MM.1S (cell line): ENCODE measurements around the gene FOXK1.

Source experiments
- DNase-seq: peaks from one replicate; pipeline ENCODE4 v3.0.0-alpha.2; 2015
- H2AFZ ChIP-seq: fragments of 300-600 bp; sonication (generic); 2 replicates; pipeline ENCODE4 v1.6.0; 2016; ENCODE audit warnings: antibody characterized with exemption, low read length
- H3F3A ChIP-seq: fragments of 300-600 bp; sonication (generic); 2 replicates; pipeline ENCODE4 v1.6.1; 2016; ENCODE audit warnings: mild to moderate bottlenecking, antibody characterized with exemption, low read length, moderate library complexity, mixed read lengths; ENCODE audit not compliant: insufficient read depth
- H3K27ac ChIP-seq: fragments of 300-600 bp; sonication (generic); 2 replicates; pipeline ENCODE4 v1.5.1; 2016; ENCODE audit warnings: mild to moderate bottlenecking, low read length
- H3K27me3 ChIP-seq: fragments of 300-600 bp; sonication (generic); replicated peaks from 2 replicates; pipeline ENCODE4 v1.6.0; 2016; ENCODE audit warnings: low read length; ENCODE audit not compliant: insufficient read depth
- H3K36me3 ChIP-seq: fragments of 300-600 bp; sonication (generic); replicated peaks from 2 replicates; pipeline ENCODE4 v1.6.1; 2016; ENCODE audit warnings: mild to moderate bottlenecking, low read length, mixed read lengths; ENCODE audit not compliant: insufficient read depth
- H3K4me1 ChIP-seq: fragments of 300-600 bp; sonication (generic); 2 replicates; pipeline ENCODE4 v1.6.1; 2016; ENCODE audit warnings: low read length, mixed read lengths
- H3K4me2 ChIP-seq: fragments of 300-600 bp; sonication (generic); 2 replicates; pipeline ENCODE4 v1.6.0; 2016; ENCODE audit warnings: low read depth, low read length
- H3K4me3 ChIP-seq: fragments of 300-600 bp; sonication (generic); 2 replicates; pipeline ENCODE4 v1.5.1; 2016; ENCODE audit warnings: low read length, mixed read lengths
- H3K79me2 ChIP-seq: fragments of 300-600 bp; sonication (generic); 2 replicates; pipeline ENCODE4 v1.6.1; 2016; ENCODE audit warnings: mixed run types, low read length, mixed read lengths
- H3K9ac ChIP-seq: fragments of 300-600 bp; sonication (generic); 2 replicates; pipeline ENCODE4 v1.6.1; 2016; ENCODE audit warnings: low read length, mixed read lengths
- H3K9me2 ChIP-seq: fragments of 300-600 bp; sonication (generic); replicated peaks from 2 replicates; pipeline ENCODE4 v1.6.1; 2016; ENCODE audit warnings: mild to moderate bottlenecking, low read length, mixed read lengths; ENCODE audit not compliant: insufficient read depth
- H3K9me3 ChIP-seq: fragments of 300-600 bp; sonication (generic); replicated peaks from 2 replicates; pipeline ENCODE4 v1.6.1; 2016; ENCODE audit warnings: mild to moderate bottlenecking, low read length, mixed read lengths; ENCODE audit not compliant: insufficient read depth
- H4K20me1 ChIP-seq: fragments of 300-600 bp; sonication (generic); 2 replicates; pipeline ENCODE4 v1.6.1; 2016; ENCODE audit warnings: mild to moderate bottlenecking, low read length, moderate library complexity, mixed read lengths; ENCODE audit not compliant: insufficient read depth
- CTCF ChIP-seq: fragments of 300-600 bp; sonication (generic); IDR thresholded peaks from 2 replicates; pipeline ENCODE4 v1.5.1; 2016; ENCODE audit warnings: antibody characterized with exemption, low read length, mixed read lengths
- EZH2 ChIP-seq: fragments of 300-600 bp; sonication (generic); optimal IDR thresholded peaks from 2 replicates; pipeline ENCODE3; 2017; ENCODE audit warnings: low read depth, mild to moderate bottlenecking, antibody characterized with exemption, low read length, mixed read lengths
- EZH2phosphoT487 ChIP-seq: fragments of 300-600 bp; sonication (generic); IDR thresholded peaks from 2 replicates; pipeline ENCODE4 v1.6.1; 2018; ENCODE audit warnings: antibody characterized with exemption, low read length

FOXK1 gene

GRCh38 chr7:4758111-4758510 is 76.0 kb downstream of the FOXK1 start:
- Histone ChIP-seq H3K9me2 (no peaks in the 10 kb centered on the region), H3K27ac (no peak overlapping the region), H3K9me3 (no peaks in the 10 kb centered on the region), H2AFZ (no peak overlapping the region), H3K36me3 (no peaks in the 10 kb centered on the region; the same call in 1 of the 2 replicates), H3K4me2 (no peak overlapping the region), H3K4me3 (no peak overlapping the region), H3K79me2 (peaks cover 11% of the 10 kb centered on the region; the same call in 1 of the 2 replicates), H3F3A (no peaks in the 10 kb centered on the region), H4K20me1 (no peaks in the 10 kb centered on the region), H3K9ac (no peak overlapping the region), H3K4me1 (0 out of 2 replicates have a peak, but pooled peaks cover 4% of the 10 kb centered on the region), H3K27me3 (no peaks in the 10 kb centered on the region)
- TF ChIP-seq EZH2 = no peak
- TF ChIP-seq EZH2phosphoT487 = no peak
- TF ChIP-seq CTCF = no peak
- no peak for DNase-seq

GRCh38 chr7:4758791-4759190 is 76.7 kb downstream of the FOXK1 start:
- Histone ChIP-seq H3K27ac (no peak overlapping the region), H3K9ac (no peak overlapping the region), H3K27me3 (no peaks in the 10 kb centered on the region), H3K4me1 (no peaks in the 10 kb centered on the region), H2AFZ (no peak overlapping the region), H3K9me2 (no peaks in the 10 kb centered on the region), H3K79me2 (peaks cover 4% of the 10 kb centered on the region; the same call in 1 of the 2 replicates), H3K4me3 (no peak overlapping the region), H3K36me3 (no peaks in the 10 kb centered on the region; the same call in 1 of the 2 replicates), H3K9me3 (no peaks in the 10 kb centered on the region), H3F3A (no peaks in the 10 kb centered on the region), H4K20me1 (no peaks in the 10 kb centered on the region), H3K4me2 (no peak overlapping the region)
- no peak for DNase-seq
- no peak for TF ChIP-seq EZH2
- no peak for TF ChIP-seq CTCF
- TF ChIP-seq EZH2phosphoT487 = no peak

- Histone ChIP-seq H3K9me2 (no peaks in the 10 kb centered on the region), H3K27me3 (no peaks in the 10 kb centered on the region), H3K4me2 (no peak overlapping the region), H3K9ac (no peak overlapping the region), H4K20me1 (no peaks in the 10 kb centered on the region), H3K36me3 (no peaks in the 10 kb centered on the region; the same call in 1 of the 2 replicates), H3K79me2 (peaks cover under 1% of the 10 kb centered on the region; the same call in 1 of the 2 replicates), H3K9me3 (no peaks in the 10 kb centered on the region), H3K4me3 (no peak overlapping the region), H3F3A (no peaks in the 10 kb centered on the region), H2AFZ (no peak overlapping the region), H3K27ac (no peak overlapping the region), H3K4me1 (no peaks in the 10 kb centered on the region)
- DNase-seq = no peak
- TF ChIP-seq CTCF = no peak
Measured at GRCh38 chr7:4759211-4759610, 77.1 kb downstream of the FOXK1 start.

- DNase-seq = no peak
- no peaks in the 10 kb centered on the region for H3K79me2 ChIP-seq
- H2AFZ ChIP-seq = no peak overlapping the region
- no peaks in the 10 kb centered on the region for H3K9me2 ChIP-seq
- no peak overlapping the region for H3K27ac ChIP-seq
- no peaks in the 10 kb centered on the region for H3K27me3 ChIP-seq
- no peak overlapping the region for H3K4me3 ChIP-seq
- no peaks in the 10 kb centered on the region for H3F3A ChIP-seq
- H3K4me2 ChIP-seq = no peak overlapping the region
- H3K36me3 ChIP-seq = no peaks in the 10 kb centered on the region
- no peaks in the 10 kb centered on the region for H3K9me3 ChIP-seq
- H4K20me1 ChIP-seq = no peaks in the 10 kb centered on the region
- H3K9ac ChIP-seq = no peak overlapping the region
- H3K4me1 ChIP-seq = no peaks in the 10 kb centered on the region
- no peak for TF ChIP-seq EZH2
- no peak for TF ChIP-seq CTCF
- TF ChIP-seq EZH2phosphoT487 = no peak
Measured at GRCh38 chr7:4760952-4761351, 78.9 kb downstream of the FOXK1 start.
